K562 (cell line): ENCODE results near the gene STRN3. TPM values are rescaled to one million over a fixed set of nuclear protein-coding genes. Genes with fewer than 3 reads are reported as not detected.

Experiments used
- ATAC-seq: fragments of 200-7000 bp; cut with Tn5 transposase; 3 replicates; pipeline ENCODE4 v1.9.1; 2020; ENCODE audit warnings: moderate library complexity
- BruUV-seq: library from RNA; stranded (reverse); fragments of 400-500 nt; replicated peaks from 2 replicates; lab custom pipeline; 2021; lab: Mats Ljungman, UMichigan
- CTCF ChIA-PET: fragments of 300-600 bp; formaldehyde crosslinking; extraction: SDS; loops from one replicate; lab custom pipeline; 2021; ENCODE audit warnings: low intra/inter-chr PET ratio; lab: Yijun Ruan, JAX
- POLR2A ChIA-PET: fragments of 300-600, 350-650 bp; sonication (Branson Sonifier 250); formaldehyde crosslinking; extraction: SDS; loops from one replicate; lab custom pipeline; 2021; ENCODE audit warnings: antibody characterized with exemption, inconsistent platforms; lab: Yijun Ruan, JAX
- DNase-seq, 4 experiments: peaks; one replicate each; pipeline versions ENCODE4 v3.0.0 to v3.0.0-alpha.2; 2011 to 2018; ENCODE audit warnings: low spot score in 3 of 4, mixed read lengths in 3 of 4; ENCODE audit errors: extremely low read depth in 1 of 4
- FAIRE-seq: peaks from 2 replicates; lab custom pipeline; 2011; peaks lifted over from hg19 to GRCh38; lab: Jason Lieb, UNC
- H2AFZ ChIP-seq: 2 replicates; pipeline ENCODE4 v1.6.0; 2011; ENCODE audit warnings: low read depth, low read length, control low read depth, inconsistent platforms
- H3K27ac ChIP-seq: fragments of 200-600 bp; 3 replicates; pipeline ENCODE4 v1.8.0; 2011; ENCODE audit warnings: low read depth, mild to moderate bottlenecking, control low read depth, inconsistent platforms, low read length, moderate library complexity, mixed read lengths; ENCODE audit errors: extremely low read depth
- H3K27me3 ChIP-seq, 2 experiments: fragments of 300-600 bp in 1 of 2; 2 replicates in 1 of 2; 3 replicates in 1 of 2; pipeline versions ENCODE4 v1.6.0 to v1.8.0; 2011; ENCODE audit warnings: inconsistent platforms in 2 of 2, low read length in 2 of 2, mild to moderate bottlenecking in 1 of 2, mixed read lengths in 1 of 2, moderate library complexity in 1 of 2; ENCODE audit not compliant: control insufficient read depth in 2 of 2, insufficient read depth in 2 of 2
- H3K36me3 ChIP-seq: fragments of 300-600 bp; 3 replicates; pipeline ENCODE4 v1.8.0; 2011; ENCODE audit warnings: mild to moderate bottlenecking, low read length, inconsistent platforms; ENCODE audit not compliant: control insufficient read depth, insufficient read depth
- H3K4me1 ChIP-seq, 2 experiments: fragments of 200-600 bp in 1 of 2; replicated peaks in 1 of 2; 2 replicates in 1 of 2; 3 replicates in 1 of 2; pipeline versions ENCODE4 v1.5.1 to v1.8.0; 2011; ENCODE audit warnings: inconsistent platforms in 2 of 2, low read length in 2 of 2, mild to moderate bottlenecking in 1 of 2, mixed read lengths in 1 of 2, moderate library complexity in 1 of 2; ENCODE audit not compliant: control insufficient read depth in 2 of 2, insufficient read depth in 2 of 2
- H3K4me2 ChIP-seq: 2 replicates; pipeline ENCODE4 v1.6.1; 2011; ENCODE audit warnings: low read length, control low read depth, inconsistent platforms, mixed read lengths; ENCODE audit not compliant: insufficient read depth
- H3K4me3 ChIP-seq: fragments of 200-600 bp; sonication (generic), shearing (Covaris generic); 2 replicates; pipeline ENCODE4 v1.5.1; 2016; ENCODE audit warnings: control low read depth, inconsistent platforms
- H3K79me2 ChIP-seq: fragments of 200-600 bp; 3 replicates; pipeline ENCODE4 v1.8.0; 2011; ENCODE audit warnings: low read length, inconsistent platforms; ENCODE audit not compliant: control insufficient read depth, insufficient read depth
- H3K9ac ChIP-seq, 2 experiments: 2 replicates each; pipeline versions ENCODE4 v1.6.0 to v1.6.1; 2011; ENCODE audit warnings: low read depth in 2 of 2, low read length in 2 of 2, control low read depth in 1 of 2, inconsistent platforms in 1 of 2, mild to moderate bottlenecking in 1 of 2, mixed read lengths in 1 of 2; ENCODE audit not compliant: insufficient read depth in 1 of 2
- H3K9me1 ChIP-seq: one replicate; pipeline ENCODE4 v1.6.0; 2011; ENCODE audit warnings: inconsistent platforms, mild to moderate bottlenecking, low read length, moderate library complexity; ENCODE audit not compliant: control insufficient read depth, insufficient read depth
- H3K9me3 ChIP-seq: replicated peaks from 2 replicates; pipeline ENCODE4 v1.5.1; 2011; ENCODE audit warnings: low read depth, low read length, inconsistent platforms; ENCODE audit not compliant: control insufficient read depth, insufficient read depth
- H4K20me1 ChIP-seq: replicated peaks from 2 replicates; pipeline ENCODE4 v1.6.1; 2011; ENCODE audit warnings: low read length, inconsistent platforms, mixed read lengths; ENCODE audit not compliant: control insufficient read depth, insufficient read depth
- ZNF24 ChIP-seq: fragments of 450-650 bp; IDR thresholded peaks from 2 replicates; pipeline ENCODE4 v1.6.1; 2016
- WGBS: fragments of 100-300 bp; shearing (Covaris generic); methylation state at CpG from one replicate; pipeline ENCODE4 v1.1.6; 2016; ENCODE audit warnings: low coverage, mixed read lengths; ENCODE audit not compliant: insufficient coverage; ENCODE audit errors: missing lambda C conversion rate; 5-methylcytosine and 5-hydroxymethylcytosine counted together
- in situ Hi-C: fragments of 300-500 bp; cut with MboI; formaldehyde crosslinking; loops from 4 replicates; pipeline ENCODE4 v1.15.0; 2018; ENCODE audit warnings: inconsistent platforms, mixed read lengths
- intact Hi-C: fragments of 100-400 bp; cut with micrococcal nuclease; formaldehyde crosslinking; loops from 2 replicates; pipeline ENCODE4 v1.14.2; 2022
- polyA plus RNA-seq, 8 experiments: library from polyadenylated mRNA; depleted of rRNA in 4 of 8; stranded (reverse) in 5 of 8; unstranded in 3 of 8; fragments of >200 nt; fragmentation: Nextera tagmentation in 2 of 8; fragmentation: Illumina TruSeq in 1 of 8; extraction: Ambion mirVana in 2 of 8; extraction: Trizol in 1 of 8; gene quantifications; 2 replicates each; pipeline versions ENCODE4 v1.2.1 to v1.2.3, GENCODE V29; 2011 to 2014; ENCODE audit warnings: inconsistent platforms in 1 of 8, missing spikeins in 1 of 8
- total RNA-seq, 7 experiments: library from RNA; depleted of rRNA in 6 of 7; stranded (reverse); fragments of >200 nt in 6 of 7; fragmentation: Illumina TruSeq in 2 of 7; extraction: Trizol in 2 of 7; gene quantifications; 2 replicates each; pipeline versions ENCODE4 v1.2.1 to v1.2.3, GENCODE V29; 2011 to 2021; ENCODE audit warnings: low replicate concordance in 1 of 7
- TF ChIP-seq, protein P1 (sequence below): fragments of 250-450 bp; sonication (Bioruptor Pico); IDR thresholded peaks from 2 replicates; pipeline ENCODE4 v1.8.0; 2022; ENCODE audit warnings: inconsistent platforms
- TF ChIP-seq, protein P2 (sequence below): IDR thresholded peaks from 3 replicates; pipeline ENCODE4 v1.6.1; 2011; ENCODE audit warnings: borderline replicate concordance, mild to moderate bottlenecking, moderate library complexity; ENCODE audit not compliant: insufficient read length; ENCODE audit errors: extremely low read depth
- TF ChIP-seq, protein P3 (sequence below), 3 experiments: IDR thresholded peaks in 2 of 3; conservative IDR thresholded peaks in 1 of 3; 2 replicates each; pipeline ENCODE4 v1.5.1; 2011 to 2012; ENCODE audit warnings: low read length in 3 of 3, mild to moderate bottlenecking in 3 of 3, control low read depth in 2 of 3, improper control_type of control experiment in 1 of 3, inconsistent platforms in 1 of 3, low read depth in 1 of 3, mixed read lengths in 1 of 3, moderate library complexity in 1 of 3; ENCODE audit not compliant: insufficient read depth in 2 of 3

The STRN3 gene
- total and polyA plus RNA-seq, 9 of the 15 experiments (the other 6 are each of a cell fraction or from before 2014, with no cell fraction given) = 5.9 to 29.1 (median 16.0) TPM

DNA sequence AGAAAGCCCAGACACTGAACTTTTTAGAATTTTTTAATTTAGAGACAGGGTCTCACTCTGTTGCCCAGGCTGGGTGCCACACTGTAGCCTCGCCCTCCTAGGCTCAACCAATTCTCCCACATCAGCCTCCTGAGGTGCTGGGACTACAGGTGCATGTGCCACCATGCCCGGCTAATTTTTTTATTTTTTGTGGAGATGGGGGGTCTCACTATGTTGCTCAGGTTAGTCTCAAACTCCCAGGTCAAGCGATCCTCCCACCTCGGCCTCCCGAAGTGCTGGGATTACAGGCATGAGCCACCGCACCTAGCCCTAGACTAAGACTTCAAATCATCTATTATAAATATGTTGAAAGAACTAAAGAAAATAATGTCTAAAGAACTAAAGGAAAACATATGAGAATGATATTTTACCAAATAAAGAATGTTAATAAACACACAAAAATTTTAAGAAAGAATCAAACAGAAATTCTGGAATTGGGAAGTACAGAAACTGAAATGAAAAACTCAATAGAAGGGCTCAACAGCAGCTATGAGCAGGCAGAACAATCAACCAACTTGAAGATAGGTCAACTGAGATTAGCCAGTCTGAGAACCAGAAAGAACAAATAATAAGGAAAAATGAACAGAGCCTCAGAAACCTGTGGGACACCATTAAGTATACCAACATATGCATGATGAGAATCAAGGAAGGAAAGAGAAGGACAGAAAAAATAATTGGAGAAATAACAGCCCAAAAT, 27.0 kb downstream of the STRN3 start:
- H3K9me3 ChIP-seq = peaks cover 7% of the 10 kb centered on the region; the same call in 1 of the 2 replicates
- no peaks in the 10 kb centered on the region for H3K27me3 ChIP-seq
- DNase-seq (no peak), ATAC-seq (no peak), FAIRE-seq (no peak)
- H3K4me3 ChIP-seq = no peak overlapping the region
- in situ Hi-C loops = no loop called here
- peaks cover 95% of the 10 kb centered on the region for H3K79me2 ChIP-seq
- no peaks in the 10 kb centered on the region for H3K9me1 ChIP-seq
- H4K20me1 ChIP-seq = no peaks in the 10 kb centered on the region; the same call in 1 of the 2 replicates
- no TSS peak for BruUV-seq
- H3K4me2 ChIP-seq = no peak overlapping the region
- H3K36me3 ChIP-seq = peaks cover 31% of the 10 kb centered on the region; the same call in 2 of the 3 replicates
- H2AFZ ChIP-seq = no peak overlapping the region
- H3K4me1 ChIP-seq = no peaks in the 10 kb centered on the region; a peak in 1 of 5 replicates
- POLR2A ChIA-PET = no interaction called here
- no peak for TF ChIP-seq ZNF24
- TF ChIP-seq, protein P1, sequence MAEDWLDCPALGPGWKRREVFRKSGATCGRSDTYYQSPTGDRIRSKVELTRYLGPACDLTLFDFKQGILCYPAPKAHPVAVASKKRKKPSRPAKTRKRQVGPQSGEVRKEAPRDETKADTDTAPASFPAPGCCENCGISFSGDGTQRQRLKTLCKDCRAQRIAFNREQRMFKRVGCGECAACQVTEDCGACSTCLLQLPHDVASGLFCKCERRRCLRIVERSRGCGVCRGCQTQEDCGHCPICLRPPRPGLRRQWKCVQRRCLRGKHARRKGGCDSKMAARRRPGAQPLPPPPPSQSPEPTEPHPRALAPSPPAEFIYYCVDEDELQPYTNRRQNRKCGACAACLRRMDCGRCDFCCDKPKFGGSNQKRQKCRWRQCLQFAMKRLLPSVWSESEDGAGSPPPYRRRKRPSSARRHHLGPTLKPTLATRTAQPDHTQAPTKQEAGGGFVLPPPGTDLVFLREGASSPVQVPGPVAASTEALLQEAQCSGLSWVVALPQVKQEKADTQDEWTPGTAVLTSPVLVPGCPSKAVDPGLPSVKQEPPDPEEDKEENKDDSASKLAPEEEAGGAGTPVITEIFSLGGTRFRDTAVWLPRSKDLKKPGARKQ (CRISPR knock-in tag) = no peak
- TF ChIP-seq, protein P2, sequence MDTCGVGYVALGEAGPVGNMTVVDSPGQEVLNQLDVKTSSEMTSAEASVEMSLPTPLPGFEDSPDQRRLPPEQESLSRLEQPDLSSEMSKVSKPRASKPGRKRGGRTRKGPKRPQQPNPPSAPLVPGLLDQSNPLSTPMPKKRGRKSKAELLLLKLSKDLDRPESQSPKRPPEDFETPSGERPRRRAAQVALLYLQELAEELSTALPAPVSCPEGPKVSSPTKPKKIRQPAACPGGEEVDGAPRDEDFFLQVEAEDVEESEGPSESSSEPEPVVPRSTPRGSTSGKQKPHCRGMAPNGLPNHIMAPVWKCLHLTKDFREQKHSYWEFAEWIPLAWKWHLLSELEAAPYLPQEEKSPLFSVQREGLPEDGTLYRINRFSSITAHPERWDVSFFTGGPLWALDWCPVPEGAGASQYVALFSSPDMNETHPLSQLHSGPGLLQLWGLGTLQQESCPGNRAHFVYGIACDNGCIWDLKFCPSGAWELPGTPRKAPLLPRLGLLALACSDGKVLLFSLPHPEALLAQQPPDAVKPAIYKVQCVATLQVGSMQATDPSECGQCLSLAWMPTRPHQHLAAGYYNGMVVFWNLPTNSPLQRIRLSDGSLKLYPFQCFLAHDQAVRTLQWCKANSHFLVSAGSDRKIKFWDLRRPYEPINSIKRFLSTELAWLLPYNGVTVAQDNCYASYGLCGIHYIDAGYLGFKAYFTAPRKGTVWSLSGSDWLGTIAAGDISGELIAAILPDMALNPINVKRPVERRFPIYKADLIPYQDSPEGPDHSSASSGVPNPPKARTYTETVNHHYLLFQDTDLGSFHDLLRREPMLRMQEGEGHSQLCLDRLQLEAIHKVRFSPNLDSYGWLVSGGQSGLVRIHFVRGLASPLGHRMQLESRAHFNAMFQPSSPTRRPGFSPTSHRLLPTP = no peak
- TF ChIP-seq, protein P3, sequence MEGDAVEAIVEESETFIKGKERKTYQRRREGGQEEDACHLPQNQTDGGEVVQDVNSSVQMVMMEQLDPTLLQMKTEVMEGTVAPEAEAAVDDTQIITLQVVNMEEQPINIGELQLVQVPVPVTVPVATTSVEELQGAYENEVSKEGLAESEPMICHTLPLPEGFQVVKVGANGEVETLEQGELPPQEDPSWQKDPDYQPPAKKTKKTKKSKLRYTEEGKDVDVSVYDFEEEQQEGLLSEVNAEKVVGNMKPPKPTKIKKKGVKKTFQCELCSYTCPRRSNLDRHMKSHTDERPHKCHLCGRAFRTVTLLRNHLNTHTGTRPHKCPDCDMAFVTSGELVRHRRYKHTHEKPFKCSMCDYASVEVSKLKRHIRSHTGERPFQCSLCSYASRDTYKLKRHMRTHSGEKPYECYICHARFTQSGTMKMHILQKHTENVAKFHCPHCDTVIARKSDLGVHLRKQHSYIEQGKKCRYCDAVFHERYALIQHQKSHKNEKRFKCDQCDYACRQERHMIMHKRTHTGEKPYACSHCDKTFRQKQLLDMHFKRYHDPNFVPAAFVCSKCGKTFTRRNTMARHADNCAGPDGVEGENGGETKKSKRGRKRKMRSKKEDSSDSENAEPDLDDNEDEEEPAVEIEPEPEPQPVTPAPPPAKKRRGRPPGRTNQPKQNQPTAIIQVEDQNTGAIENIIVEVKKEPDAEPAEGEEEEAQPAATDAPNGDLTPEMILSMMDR (IDR thresholded peaks at IDR 0.05 in 2 of 3, conservative IDR thresholded peaks at IDR 0.05 in 1 of 3; ENCODE audit: insufficient read depth in 2 of 3, low read depth in 1 of 3, low read length in 3 of 3) = no peak
- TF ChIP-seq, all 486 proteins: peak for 0
- no peak overlapping the region for H3K27ac ChIP-seq
- intact Hi-C loops = no loop called here
- WGBS = 96% methylated on average over 6 of the region's 6 CpGs
- H3K9ac ChIP-seq = no peak overlapping the region
- CTCF ChIA-PET = no interaction called here
